ENCODE results near the gene PITPNM1. TPM values are rescaled to one million over a fixed set of nuclear protein-coding genes. Genes with fewer than 3 reads are reported as not detected.

Gene PITPNM1
- total RNA-seq: 11.2 and 24.2 TPM in 2 replicates

DNA sequence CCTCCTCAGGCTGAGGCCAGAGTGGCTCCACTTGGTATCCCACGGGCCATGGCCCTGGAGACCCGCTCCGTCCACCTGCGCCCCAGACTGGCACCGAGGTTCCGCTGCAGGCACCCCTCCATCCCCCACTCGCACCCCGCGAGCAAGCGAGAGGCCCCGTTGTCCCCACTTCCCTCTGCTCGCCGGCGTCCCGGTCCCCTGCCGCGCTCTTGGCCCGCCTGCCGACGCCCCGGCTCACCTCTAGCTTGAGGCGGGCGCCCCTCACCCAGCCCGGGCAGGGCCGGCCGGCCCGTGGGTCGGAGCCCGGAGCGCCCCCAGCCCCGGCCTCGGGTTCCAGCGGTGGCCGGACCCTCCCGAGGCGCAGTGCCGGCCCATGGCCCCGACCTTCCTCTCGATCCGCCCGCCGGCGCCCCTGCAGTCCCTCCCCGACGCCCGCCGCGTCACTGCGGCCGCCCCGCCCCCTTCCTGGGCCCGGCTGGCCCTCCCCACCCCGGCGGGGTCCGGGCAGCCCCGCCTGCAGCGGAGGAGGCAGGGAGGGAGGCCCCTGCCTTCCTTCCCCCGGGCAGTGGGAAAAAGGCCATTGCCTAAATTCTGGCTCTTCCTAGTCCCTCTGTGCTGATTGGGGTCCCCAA, at the start of gene PITPNM1:
PITPNM1 (minus strand) TSS at position 414 of the 632 bp plus-strand sequence. CDS start 1,183 bp downstream, outside the sequence.

GRCh38 chr11:67522844-67523555, 17.8 kb upstream of the PITPNM1 start, which contains the start of gene CABP2:
TSS of gene CABP2 (minus strand) at chr11:67523446. CDS start at chr11:67523326, 120 bp downstream.

GRCh38 chr11:67507864-67508485, 2.8 kb upstream of the PITPNM1 start, which contains the start of gene CDK2AP2:
TSS of gene CDK2AP2 (minus strand) at chr11:67508162. CDS start at chr11:67508082, 80 bp downstream.

DNA sequence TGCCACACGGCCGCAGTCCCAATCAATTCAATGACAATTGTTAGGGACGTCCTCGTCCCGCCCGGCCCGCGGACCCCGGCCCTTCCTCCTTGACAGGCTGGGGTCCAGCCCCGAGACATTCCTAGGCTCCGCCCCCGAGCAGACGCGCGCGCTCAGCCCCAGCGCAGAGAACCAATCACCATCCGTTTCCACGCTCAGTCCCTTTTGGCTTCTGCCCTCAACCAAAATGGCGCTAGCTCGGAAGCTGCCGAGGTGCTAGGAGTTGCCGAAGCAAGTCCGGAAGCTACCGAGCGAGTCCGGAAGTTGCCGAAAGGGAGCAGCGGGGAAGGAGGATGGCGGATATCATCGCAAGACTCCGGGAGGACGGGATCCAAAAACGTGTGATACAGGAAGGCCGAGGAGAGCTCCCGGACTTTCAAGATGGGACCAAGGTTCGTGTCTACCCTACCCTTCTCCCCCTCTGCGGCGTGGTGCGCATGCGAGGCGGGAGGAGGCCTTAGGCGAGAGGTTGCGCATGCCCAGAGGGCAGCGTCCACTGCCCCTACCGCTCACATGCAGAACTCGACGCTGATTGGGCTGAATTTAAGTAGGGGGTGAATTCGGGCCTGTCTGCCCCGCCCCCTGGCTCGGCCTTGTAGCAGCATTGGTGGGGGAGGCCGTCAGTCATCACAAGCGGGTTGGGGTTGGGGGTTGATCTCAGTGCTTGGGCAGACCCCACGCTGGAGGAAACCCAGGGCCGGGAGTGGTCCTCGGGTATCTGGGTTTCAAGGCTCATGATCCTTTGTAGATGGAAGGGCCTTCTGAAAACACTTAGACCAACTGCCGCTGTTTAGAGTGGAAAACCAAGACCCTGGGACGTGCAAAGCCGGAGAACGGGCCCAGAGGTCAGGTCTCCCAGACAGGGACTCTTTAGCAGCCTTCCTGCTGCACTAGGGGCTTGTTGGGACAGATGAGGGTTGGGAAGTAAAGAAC, 22.1 kb downstream of the PITPNM1 start, which contains the start of gene AIP:
AIP (plus strand) TSS at position 200 of the 972 bp plus-strand sequence; CDS start at position 333, 133 bp downstream.

GRCh38 chr11:67468759-67469507, 36.2 kb downstream of the PITPNM1 start, which contains the start of gene TMEM134:
TSS of gene TMEM134 (minus strand) at chr11:67469251. CDS start at chr11:67469192, 59 bp downstream.

GRCh38 chr11:67455054-67455453, 50.1 kb downstream of the PITPNM1 start, which contains the start of gene CABP4:
TSS of gene CABP4 (plus strand) at chr11:67455354. CDS start at chr11:67455424, 70 bp downstream.

GRCh38 chr11:67452141-67452952, 52.8 kb downstream of the PITPNM1 start, which contains the start of gene GPR152:
TSS of gene GPR152 (minus strand) at chr11:67452729. CDS start at chr11:67452724, 5 bp downstream.

Other genes with a start within 250 kb of the PITPNM1 start
- 34.3 and 40.1 TPM in 2 replicates for gene GRK2, start 238.9 kb downstream of the PITPNM1 start, total RNA-seq
- 29.1 and 54.3 TPM in 2 replicates for gene ANKRD13D, start 216.1 kb downstream of the PITPNM1 start, total RNA-seq
- 5.7 and 8.5 TPM in 2 replicates for gene SSH3, start 201.8 kb downstream of the PITPNM1 start, total RNA-seq
- 26.4 and 47.5 TPM in 2 replicates for gene POLD4, start 151.8 kb downstream of the PITPNM1 start, total RNA-seq
- 2.7 and 3.3 TPM in 2 replicates for gene CLCF1, start 131.8 kb downstream of the PITPNM1 start, total RNA-seq
- 3.2 and 5.5 TPM in 2 replicates for gene RAD9A, start 113.4 kb downstream of the PITPNM1 start, total RNA-seq
- gene PPP1CA, start 103.5 kb downstream of the PITPNM1 start, total RNA-seq: 183 and 226 TPM in 2 replicates
- gene TBC1D10C, start 101.3 kb downstream of the PITPNM1 start, total RNA-seq: under 0.01 and 0.09 TPM in 2 replicates
- gene CARNS1, start 89.7 kb downstream of the PITPNM1 start, total RNA-seq: under 0.01 and 0.09 TPM in 2 replicates
- 29.7 and 32.5 TPM in 2 replicates for gene RPS6KB2, start 76.9 kb downstream of the PITPNM1 start, total RNA-seq
- 0.18 and 0.85 TPM in 2 replicates for gene PTPRCAP, start 67.7 kb downstream of the PITPNM1 start, total RNA-seq
- gene CORO1B, start 61.9 kb downstream of the PITPNM1 start, total RNA-seq: 133 and 168 TPM in 2 replicates
- not detected in 2 replicates for gene GPR152, start 52.6 kb downstream of the PITPNM1 start, total RNA-seq
- gene CABP4, start 50.0 kb downstream of the PITPNM1 start, total RNA-seq: 0.45 and 1.1 TPM in 2 replicates
- gene TMEM134, start 36.1 kb downstream of the PITPNM1 start, total RNA-seq: 9.7 and 22.0 TPM in 2 replicates
- 86.3 and 135 TPM in 2 replicates for gene AIP, start 22.3 kb downstream of the PITPNM1 start, total RNA-seq
- 12.7 and 13.1 TPM in 2 replicates for gene CDK2AP2, start 2.8 kb upstream of the PITPNM1 start, total RNA-seq
- not detected in 2 replicates for gene CABP2, start 18.1 kb upstream of the PITPNM1 start, total RNA-seq
- 850 and 1,023 TPM in 2 replicates for gene GSTP1, start 78.4 kb upstream of the PITPNM1 start, total RNA-seq
- 192 and 205 TPM in 2 replicates for gene NDUFV1, start 101.6 kb upstream of the PITPNM1 start, total RNA-seq
- 2.4 and 6.2 TPM in 2 replicates for gene NUDT8, start 124.6 kb upstream of the PITPNM1 start, total RNA-seq
- gene TBX10, start 134.4 kb upstream of the PITPNM1 start, total RNA-seq: not detected in 2 replicates
- gene ACY3, start 145.4 kb upstream of the PITPNM1 start, total RNA-seq: not detected in 2 replicates
- gene ALDH3B2, start 169.3 kb upstream of the PITPNM1 start, total RNA-seq: not detected in 2 replicates